GM21515 (cell line): ENCODE measurements around the gene NPTXR.
A peak's percentile ranks its signal among the peaks of the same experiment; 100 is the strongest.

ENCODE experiments used
- ATAC-seq: cut with Tn5 transposase; IDR thresholded peaks from one replicate; pipeline ENCODE4 v1.9.1; 2021; ENCODE audit not compliant: unreplicated experiment

Gene NPTXR

DNA sequence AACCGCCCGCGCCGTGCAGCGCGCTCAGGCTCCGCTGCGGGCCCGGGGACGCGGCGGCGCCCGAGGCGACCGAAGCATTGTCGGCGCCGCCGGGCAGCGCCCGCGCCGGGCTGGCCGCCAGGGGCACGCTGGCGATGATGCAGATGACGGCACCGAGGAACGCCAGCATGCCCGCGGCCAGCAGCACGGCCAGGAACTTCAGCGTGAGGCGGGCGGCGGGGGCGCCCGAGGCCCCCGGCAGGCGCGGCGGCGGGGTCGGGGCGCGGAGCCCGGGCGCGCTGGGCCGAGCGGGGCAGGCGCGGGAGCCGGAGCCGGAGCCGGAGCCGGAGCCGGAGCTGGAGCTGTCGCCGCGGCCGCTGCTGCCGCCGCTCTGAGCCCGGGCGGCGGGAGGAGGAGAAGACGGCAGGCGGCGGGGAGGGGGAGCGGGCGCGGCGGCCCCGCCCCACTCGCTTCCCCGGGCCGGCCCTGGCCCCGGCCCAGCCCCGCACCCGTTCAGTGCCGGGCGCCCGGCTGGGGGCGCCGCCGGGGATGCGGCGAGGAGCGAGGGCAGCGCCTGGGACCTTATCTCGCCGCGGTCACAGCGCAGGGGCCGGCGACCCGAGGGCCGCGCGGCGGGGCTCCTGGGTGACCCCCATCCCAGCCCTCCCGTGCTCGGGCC, at the start of gene NPTXR:
NPTXR (minus strand) TSS at position 372 of the 658 bp plus-strand sequence.
- ATAC-seq: no peak

DNA sequence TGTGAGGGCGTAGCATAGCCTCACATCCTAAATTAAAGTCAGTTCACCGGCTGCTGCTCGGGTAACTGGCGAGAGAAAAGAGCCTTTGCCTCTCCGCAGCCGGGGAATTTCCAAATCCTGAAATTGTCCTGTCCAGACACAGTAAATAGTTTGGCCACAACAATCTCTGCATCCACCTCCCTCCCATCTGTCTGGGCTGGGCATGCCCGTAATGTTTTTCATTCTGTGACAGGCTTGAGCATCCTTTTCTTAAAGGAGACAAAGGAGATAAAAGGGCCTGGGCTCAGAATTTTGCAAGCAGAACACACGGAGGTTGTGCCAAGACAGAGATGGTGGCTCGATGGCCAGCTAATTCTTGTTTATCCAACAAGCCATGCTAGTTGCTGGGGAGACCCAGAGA, 47.4 kb upstream of the NPTXR start:
- ATAC-seq: no peak

DNA sequence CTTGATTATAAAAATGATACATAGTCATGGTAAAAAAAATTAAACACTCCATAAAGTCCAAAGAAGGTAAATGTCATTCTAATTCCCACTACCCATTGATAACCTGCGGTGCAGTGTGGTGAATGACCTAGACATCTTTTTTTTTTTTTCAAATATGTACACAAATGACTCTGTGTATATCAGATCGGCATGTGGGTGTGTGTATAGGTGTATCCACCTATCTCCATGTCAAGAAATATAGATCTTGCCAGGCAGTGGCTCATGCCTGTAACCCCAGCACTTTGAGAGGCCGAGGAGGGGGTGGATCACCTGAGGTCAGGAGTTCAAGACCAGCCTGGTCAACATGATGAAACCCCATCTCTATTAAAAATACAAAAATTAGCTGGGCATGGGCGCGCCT, 46.5 kb upstream of the NPTXR start:
- ATAC-seq: no peak

DNA sequence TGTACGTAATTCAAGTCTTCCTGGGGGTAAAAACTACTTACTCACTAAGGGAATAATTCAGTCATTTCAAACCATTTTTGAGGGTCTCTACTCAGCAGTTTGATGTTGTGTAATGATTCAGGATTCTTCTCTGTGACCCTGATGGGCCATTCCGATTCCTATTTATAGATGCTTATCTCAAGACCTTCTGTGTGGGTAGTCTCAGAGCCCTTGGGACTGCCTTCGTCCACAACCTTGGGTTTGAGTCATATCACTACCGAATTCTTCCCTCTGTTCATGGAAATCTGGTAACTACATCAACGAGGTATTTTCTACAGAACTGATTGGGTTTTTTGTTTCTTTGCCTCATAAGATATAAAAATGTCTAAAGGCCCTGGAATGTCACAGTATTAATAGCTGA, 42.5 kb upstream of the NPTXR start:
- no peak for ATAC-seq

DNA sequence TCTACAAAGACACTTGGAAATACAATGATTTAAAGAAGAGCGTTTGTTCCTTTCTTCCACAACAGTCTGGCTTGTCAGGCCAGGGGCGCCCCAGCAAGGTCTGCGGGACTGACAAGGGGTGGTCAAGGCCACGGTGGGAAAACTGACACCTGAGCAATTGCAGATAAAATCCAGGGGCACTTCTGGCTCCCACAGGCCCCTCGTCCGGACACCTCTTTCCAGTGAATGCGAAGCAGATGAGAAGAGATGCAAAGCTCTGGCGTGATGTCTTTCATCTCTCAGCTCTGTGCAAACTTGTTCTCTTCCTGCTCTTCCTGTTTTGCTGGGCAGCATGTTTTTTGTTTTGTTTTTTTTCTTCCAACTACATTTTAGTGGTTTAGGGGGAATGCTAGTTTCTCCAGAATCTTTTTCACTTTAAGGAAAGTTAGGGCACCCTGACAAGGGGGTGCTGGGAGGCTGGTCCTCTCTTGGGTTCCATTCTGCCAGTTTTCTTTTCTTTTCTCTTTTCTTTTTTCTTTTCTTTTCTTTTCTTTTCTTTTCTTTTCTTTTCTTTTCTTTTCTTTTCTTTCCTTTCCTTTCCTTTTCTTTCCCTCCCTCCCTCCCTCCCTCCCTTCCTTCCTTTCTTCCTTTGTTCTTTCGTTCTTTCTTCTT, 39.3 kb upstream of the NPTXR start:
- ATAC-seq: no peak

DNA sequence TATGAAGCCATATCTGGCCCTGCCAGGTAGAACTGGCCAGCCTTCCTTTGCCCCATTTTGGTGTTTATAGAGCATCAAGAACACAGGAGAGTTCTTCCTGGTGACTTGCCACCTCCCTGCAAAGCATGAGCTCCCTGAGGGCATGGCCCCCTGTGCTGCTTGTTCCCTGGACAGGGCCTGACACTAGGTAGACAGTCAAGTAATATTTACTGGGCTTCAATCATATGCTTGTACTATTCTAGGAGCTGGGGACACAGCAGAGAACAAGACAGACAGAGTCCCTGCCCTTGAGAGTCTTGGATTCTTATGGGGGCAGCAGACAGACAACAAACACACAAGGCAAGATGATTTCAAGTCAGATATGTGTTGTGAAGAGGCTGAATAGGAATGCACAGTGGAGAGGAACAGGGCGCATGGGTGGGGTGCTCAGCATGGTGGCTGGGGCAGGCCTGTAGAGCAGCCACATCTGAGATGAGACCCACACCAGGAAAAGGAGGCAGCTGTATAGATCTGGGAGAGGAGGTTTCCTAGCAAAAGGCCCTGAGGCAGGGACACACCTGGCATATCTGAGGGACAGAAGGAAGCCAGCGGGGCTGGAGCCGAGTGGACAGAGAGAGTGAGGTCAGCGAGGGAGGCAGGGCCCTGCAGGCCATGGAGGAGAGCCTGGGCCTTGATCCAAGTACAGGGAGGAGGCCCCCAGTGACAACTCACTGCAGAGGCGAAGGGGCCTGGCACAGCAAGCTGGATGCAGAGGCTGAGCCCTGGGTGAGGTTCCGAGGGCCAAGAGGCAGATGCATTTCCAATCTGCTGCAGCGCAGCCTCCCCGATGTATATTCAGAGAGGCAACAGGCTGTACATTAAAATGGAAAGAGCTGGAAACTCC, 38.4 kb upstream of the NPTXR start:
- no peak for ATAC-seq

DNA sequence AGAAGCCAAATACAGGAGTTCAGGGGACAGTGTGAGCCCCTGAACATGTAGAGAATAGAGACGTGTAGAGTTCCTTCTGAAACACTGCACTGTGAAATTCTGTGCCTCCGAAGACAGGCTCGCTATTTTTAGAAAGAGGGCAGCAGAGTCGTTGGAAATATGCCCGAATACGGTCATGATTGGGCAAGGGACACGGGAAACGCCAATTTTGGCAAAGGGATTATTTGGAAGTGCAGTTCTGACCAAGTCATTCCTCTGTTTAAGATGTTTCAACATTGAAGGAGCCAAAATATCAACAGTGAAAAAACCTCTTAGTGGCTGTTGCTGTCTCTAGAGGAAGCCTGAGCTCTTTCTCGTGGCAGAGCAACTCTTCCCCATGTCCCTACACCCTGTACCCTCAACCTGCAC, 37.6 kb upstream of the NPTXR start:
- no peak for ATAC-seq

DNA sequence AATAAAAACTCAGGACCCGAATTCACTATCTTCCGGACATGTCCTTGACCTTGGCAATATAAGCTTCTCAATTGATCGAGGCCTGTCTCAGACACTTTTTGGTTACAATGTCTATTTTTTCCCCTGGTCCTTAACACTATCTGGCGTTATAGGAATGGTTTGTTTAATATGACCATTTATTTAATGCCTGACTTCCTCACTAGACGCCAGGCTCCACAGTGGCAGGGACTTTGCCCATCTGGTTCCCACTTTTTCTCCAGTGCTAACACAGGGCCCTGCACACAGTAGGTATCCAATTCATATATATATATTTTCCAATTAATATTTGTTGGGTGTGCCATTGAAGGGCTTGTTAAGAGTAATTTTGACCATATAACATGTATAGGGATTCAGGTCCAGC, 36.1 kb upstream of the NPTXR start:
- no peak for ATAC-seq

DNA sequence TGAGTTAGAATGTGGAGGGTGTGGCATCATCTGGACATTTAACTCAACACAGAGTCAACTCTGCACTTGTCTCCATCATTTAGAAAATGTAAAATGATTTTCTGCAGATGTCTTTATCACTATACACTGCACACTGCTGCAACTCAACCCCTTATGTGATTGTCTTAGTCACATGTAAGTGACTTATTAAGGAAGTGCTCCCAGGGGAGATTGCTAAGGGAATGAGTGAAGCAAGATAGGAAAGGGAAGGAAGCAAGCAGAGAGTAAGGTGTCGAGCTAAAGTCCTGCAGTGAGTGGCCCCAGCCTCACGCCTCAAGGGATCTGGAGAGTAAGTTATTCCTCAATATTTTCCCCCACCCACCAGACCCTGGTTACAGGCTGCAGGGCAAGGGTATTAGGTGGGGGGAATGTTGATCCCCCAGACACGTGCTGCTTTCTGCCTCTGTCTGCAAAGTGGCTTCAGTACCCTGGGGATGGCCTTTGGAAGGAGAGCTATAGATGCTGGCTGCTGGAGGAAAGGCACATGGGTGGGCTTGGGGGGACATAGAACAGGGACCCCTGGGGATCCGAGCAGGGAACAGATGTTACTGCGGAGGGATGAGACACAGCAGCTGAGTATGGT, 35.4 kb upstream of the NPTXR start:
- ATAC-seq: no peak

DNA sequence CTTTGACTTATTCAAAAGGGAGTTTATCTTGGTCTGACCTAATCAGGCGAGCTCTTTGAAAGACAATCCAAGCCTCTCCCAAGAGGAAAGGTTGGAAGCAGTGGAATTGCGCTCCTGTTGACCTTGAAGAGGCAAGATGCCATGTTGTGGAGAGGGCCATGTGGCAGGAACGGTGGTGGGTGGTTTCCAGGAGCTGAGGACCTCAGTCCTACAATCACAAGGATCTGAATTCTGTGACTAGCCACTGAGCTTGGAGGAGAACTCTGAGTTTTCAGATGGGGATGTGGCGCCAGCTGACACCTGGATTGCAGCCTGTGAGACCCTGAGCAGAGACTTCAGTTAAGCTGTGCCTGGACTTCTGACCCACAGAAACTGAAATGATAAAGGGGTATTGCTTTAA, 34.2 kb upstream of the NPTXR start:
- no peak for ATAC-seq

DNA sequence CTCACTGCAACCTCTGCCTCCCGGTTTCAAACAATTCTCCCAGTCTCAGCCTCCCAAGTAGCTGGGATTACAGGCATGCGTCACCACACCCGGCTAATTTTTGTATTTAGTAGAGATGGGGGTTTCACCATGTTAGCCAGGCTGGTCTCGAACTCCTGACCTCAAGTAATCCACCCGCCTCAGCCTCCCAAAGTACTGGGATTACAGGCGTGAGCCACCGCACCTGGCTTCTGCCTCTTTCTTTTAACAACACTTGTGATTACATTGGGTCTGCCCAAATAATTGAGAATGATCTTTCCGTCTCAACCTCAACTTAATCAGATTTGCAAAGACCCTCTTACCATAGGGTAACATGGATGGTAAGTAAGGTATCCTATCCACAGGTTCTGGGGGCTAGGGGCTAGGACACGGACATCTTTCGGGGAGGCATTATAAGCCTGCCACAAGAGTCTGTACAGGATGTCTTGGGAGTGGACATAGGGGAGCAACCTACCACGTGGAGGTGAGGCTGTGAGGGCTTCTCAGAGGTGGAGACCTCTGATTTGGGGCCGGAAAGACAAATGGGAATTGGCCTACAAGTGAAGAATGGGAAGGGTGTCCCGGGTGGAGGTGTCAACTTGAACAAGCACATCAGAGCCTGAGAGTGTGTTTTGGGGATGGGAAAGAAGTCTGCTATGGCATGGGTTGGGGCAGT, 30.8 kb upstream of the NPTXR start:
- no peak for ATAC-seq

DNA sequence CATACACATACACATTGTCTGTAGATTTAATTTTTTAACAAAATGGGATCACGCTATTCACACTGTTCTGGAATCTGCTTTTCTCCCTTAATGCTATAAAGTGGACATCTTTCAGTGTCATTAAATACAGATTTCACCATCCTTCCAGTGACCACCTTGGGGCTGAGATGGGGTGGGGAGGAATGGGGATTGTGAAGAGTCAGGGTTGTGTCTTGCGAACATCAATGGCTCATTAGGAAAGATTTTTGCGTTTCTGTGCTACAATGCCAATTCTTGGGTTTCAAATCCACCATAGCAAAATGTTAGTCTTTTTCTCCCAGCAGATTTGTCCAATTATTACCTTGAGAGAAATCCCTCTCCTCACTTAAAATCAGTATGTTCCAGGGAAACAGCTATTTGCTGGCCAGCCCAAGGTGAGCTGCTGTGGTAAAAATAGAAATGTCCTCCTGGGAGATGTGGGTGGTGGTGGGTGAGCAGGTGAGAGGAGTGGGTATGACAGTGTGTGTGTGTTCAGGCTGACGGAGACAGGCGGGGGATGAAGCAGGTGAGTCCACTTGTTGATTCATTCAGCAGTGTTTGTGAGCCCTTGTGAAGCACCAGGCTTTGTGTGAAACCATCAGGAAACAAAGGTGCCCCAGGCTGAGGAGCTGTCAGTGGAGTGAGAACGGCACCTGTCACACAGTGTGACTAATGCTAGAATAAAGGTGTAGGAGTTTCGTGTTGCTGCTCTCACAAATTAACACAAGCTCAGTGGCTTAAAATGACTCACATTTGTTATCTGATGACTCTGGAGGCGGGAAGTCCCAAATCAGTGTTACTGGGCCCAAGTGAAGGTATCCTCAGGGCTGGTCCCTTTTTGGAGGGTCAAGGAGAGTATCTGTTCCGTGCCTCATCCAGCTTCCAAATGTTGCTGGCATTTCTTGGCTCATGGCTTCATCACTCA, 29.9 kb upstream of the NPTXR start:
- ATAC-seq: no peak

DNA sequence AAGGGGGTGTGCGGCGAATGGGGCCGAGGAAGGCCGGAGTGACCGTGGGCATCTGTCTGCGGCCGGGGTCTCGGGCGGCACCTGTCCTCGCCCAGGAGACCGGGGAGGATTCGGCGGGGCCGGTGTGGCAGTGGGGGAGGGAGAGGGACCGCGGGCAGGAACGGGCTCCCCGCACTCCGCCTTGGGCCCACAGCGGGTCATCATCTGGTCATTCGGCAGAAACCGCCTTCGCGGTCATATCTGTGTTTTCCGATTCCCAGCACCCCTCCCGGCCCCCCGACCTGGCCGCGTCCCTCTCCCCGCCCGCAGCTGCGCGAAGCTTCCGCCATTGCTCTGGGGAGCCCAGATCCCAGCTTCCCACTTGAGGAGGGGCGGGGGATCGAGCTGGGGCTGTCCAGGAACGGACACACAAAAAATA, 29.0 kb upstream of the NPTXR start:
- no peak for ATAC-seq

DNA sequence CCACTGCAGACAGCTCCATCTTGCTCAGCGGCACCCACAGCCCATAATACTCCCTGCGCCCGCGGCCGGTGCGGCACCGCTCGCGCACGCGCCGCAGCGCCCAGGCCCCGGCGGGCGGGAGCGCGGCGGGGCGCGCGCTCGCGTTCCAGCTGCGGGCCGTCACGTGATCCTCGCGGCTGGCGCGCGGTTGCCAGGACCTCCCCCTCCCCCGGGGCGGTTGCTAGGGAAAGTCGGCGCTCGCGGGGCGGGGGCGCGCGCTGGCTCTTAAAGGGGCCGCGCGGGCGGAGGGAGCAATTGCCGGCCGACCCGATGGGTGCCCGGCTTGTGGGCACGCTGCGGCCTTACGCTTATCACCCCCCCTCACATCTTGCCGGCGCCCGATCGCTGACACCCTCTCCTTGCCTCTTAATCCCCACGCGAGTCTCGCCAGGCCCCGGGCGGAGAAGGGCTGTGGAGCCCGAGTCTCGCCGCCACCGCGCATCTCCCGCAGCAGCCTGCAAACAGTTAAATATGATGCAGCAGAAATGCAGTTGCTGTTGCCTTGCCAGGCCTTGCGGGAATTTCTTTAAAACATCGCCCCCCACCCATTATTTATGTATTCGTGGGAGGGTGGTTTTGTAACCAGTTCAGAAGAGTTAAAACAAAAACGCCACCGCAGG, 28.5 kb upstream of the NPTXR start, which contains the start of gene CBX6:
CBX6 (minus strand) TSS at position 45 of the 659 bp plus-strand sequence; CDS start at position 19, 26 bp downstream.
- ATAC-seq: peak; percentile 57

DNA sequence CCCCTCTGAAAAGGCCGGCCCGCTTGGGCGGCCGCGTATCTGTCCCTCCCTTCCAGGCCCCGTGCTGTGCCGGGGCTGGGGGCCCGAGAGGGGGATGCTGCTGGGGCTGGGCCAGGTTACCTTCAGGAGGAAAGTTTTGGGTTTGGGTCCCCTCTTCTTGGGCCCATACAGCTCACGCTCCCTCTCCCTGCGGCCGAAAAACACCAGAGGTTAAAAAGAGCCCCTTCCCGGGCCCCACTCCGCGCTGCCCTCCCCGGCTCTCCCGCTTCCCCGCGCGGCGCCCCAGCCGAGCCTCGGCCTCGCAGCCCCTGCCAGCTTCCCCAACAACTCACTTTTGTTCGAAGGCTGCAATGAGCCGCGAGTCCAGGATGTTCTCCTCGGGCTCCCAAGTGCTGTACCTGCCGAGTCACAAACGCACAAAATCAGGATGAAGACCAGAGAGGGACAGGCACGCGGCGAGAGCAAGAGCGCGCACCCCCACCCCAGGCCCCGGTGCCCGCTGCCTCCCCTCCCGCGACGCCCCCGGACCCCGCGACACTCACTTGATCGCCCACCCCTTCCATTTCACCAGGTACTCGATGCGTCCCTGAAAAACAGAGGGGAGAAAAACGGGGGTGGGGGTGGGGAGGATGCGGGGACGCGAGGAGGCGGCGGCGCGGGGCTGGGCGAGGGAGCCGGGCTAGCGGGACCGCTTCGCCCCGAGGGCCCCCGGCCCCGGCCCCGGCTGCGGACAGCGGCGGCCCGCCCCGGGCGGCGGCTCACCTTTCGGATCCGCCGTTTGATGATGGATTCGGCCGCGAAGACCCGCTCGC, 27.7 kb upstream of the NPTXR start:
- no peak for ATAC-seq

DNA sequence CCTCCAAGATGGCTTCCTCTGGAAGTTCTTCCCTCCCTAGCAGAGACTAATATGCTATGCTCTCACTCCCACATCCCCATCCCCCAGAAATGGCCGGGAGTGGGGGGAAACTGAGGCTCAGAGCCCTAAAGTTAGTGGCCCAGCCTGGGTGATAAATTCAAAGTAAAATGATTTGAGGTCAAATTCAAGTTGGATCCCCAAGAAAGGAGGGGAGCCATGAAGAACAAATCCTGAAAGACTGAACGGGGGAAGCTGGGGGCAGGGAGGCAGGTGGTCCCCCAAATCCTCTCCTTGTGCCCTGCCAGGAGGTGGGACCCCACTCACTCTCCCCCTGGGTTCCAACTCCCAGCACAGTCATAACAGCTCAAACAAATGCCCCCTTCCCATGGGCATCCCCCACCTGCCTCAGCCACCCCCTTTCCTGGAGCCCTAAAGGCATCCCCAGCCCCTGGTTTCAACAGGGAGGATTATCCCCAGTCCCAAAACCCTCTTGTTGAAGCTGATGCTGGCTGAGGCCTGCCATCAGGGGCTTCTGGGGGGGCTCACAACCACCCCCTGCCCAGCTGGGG, 27.0 kb upstream of the NPTXR start:
- no peak for ATAC-seq

DNA sequence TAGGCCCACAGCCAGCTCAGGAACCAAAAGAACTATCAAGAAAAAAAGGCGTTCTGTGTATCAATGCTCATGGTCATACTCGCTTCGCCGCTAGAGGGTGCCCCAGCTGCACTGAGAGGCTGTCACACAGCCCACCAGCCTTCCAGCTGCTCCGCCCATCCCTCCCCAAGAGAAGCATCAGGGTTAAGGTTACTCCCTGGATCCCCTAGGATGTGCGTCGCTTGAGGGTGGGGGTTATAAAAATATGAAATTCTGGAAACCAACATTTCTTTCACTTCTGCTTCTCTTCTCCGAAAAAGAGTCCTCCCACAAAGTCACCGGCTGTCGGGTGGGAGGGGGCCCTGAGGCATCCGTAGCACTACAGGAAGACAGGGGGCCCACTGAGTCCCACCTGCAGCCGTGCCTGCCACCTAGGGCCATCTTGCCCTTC, 26.5 kb upstream of the NPTXR start:
- no peak for ATAC-seq

DNA sequence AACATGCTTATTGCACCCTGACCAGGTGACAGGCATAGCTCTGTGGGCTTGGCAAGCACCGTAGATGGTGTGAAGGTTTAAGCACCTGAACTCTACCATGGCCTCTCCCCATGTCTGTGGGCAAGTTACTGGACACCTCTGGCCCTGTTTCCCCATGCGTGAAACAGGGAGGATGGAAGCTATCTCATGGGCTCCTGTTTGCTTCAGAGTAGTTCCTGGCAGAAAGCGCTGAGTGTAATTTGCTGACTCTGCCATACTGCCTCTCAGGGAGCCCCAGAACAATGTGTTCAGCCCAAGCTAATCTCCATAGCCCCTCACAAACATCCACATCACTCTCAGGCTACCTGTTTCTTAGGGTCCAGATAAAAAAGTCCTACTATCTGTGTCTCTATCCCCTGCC, 25.8 kb upstream of the NPTXR start:
- no peak for ATAC-seq
